Kidney capillary endothelial cell (primary cell): ENCODE measurements around the gene CYP19A1.

Source experiments
- DNase-seq: peaks from one replicate; pipeline ENCODE4 v3.0.0-alpha.2; 2018; ENCODE audit warnings: low spot score

Gene CYP19A1

GRCh38 chr15:51338496-51338895, at the start of gene CYP19A1:
Gene CYP19A1, minus strand, starts transcription at chr15:51338596. Its CDS starts 95,684 bp downstream, at chr15:51242912.
- no peak for DNase-seq

DNA sequence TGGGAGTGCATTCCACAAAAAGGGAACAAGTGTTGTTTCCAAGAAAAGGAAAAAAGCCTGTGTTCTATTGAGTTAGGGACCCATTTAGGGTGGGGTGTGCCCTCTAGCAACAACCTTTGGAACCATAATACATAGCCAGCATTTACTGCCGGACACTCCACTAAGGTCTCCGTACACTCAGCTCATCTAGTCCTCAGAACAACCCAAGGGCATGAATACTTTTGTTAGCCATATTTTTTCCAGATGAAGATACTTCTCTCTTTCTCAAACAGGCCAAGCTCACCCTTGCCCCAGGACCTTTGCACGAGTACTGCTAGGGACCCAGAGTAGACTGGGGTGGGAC, 49.3 kb upstream of the CYP19A1 start:
- DNase-seq = no peak

GRCh38 chr15:51386960-51387698, 48.7 kb upstream of the CYP19A1 start:
- no peak for DNase-seq

- DNase-seq = no peak
These were observed 48.1 kb upstream of the CYP19A1 start for GRCh38 chr15:51386486-51386885.

- no peak for DNase-seq
These were observed 47.6 kb upstream of the CYP19A1 start for GRCh38 chr15:51386029-51386428.

DNA sequence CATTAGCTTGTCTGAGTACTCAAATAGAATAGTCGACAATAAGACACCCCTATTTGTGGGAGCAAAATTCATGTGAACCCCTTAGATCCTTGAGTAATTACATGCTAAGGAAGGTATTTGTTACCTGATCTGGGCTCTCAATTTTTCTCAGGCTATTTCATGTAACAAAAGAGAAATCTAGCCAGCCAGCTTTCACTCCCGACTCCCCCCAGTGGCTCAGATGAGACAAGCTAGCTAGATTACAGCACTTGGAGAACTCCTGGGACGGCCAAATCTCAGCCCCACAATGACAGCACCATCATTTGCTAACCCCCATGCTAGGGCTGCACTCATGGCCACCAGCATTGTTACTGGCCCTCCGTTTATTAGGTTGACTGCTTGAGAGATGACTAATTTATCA, 44.4 kb upstream of the CYP19A1 start:
- peak; percentile 41 for DNase-seq

DNA sequence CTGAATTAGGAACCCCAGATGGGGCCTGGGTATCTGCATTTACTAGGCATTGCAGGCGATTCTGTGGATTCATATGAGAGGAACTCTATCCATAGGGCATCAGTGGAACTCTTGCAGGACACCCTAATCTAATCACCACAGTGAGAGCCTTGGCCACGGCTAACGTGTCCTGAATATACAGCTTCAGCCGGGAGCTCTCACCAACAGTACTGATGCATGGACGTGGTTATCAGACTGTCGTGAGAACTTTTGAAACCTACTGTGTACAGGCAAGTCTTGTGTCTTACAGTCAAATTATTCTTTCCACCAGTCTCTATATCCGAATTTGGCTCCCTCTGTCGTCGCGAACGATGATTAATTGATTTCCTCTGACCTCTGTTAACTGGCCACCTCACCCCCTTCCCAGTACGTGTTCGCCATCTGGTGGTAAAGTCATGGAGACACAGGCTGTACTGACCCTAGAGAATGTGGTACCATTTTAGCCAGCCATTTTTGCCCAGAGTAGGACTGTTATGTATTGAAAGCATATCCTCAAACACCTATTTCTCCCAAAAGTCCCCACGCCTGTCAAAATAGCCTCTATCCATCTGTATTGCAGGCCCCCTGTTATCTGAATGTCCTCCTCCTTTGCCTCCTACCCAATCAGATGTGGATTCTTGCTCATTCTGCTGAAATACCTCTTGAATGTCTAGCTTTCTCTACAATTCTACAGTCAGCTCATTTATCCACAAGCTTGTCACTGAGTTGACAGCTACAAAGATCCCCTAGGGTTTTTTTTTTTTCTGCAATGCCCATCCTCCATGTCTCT, 42.8 kb upstream of the CYP19A1 start:
- peak; percentile 77 for DNase-seq

DNA sequence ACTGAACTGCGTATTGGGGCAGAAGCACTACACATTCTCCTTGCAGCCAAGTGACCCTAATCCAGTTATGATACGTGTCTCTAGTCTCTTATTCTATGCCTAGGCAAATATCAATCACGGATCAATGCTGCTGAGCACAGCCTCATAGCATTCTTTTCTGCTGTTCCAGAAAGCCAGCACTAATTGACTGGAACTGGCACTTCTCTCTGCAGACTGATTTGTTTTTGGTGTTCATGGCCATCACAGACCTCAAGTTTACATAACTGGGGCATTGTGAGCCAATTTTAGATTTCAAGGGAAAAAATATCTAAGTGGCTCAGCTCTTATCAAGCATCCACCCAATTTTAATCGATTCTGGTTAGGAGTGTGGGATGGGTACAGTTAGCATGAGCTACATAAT, 41.0 kb upstream of the CYP19A1 start:
- DNase-seq = no peak

DNA sequence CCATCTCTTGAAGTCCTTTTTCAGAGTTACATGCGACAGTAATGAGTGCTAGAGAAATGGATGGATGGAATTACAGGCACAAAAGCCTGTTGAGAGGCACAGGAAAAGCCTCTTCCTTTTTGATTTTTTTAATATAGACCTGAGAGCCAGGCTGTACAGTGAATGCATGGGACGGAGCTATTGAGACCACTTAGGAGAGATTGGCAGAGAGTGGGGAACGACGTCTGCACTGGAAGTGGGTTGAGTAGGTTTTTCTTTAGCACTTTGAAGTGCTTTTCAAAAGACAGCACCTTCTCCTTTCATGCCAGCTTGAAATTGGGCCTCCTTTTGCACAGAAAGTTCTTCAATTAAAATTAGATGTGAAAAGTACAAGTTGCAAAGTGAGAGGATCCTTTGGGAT, 40.0 kb upstream of the CYP19A1 start:
- DNase-seq = no peak

DNA sequence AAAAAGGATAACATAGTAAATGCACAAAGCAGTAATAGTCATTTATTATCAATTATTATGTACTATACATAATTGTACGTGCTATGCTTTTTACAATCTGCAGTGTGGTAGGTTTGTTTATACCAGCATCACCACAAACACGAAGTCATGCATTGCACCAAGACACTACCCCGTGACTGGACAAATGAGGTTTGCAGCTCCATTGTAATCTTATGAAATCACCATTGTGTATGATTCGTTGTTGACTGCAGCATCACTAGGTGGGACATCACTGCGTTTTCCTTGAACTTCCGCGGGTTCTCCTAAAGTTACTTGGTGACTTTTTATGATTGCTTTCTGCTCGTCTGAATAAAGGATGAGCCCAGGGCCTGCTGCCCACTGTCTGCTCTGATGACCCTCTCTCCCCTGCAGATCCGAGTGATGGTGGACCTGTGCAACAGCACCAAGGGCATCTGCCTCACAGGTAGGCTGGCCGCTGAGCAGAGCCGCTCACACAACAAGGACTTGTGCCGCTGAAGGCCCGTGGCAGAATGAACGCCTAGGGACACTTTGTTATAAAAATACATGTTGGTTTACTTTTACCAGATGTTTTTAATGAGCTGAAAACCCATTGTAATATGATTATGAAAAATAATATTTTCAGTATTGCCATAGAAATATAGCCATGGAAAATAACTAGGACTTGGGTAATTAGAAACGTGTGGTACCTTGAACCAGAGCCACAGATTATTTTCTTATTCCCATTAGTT, 38.8 kb upstream of the CYP19A1 start:
- no peak for DNase-seq

GRCh38 chr15:51375966-51376640, 37.7 kb upstream of the CYP19A1 start:
- no peak for DNase-seq

DNA sequence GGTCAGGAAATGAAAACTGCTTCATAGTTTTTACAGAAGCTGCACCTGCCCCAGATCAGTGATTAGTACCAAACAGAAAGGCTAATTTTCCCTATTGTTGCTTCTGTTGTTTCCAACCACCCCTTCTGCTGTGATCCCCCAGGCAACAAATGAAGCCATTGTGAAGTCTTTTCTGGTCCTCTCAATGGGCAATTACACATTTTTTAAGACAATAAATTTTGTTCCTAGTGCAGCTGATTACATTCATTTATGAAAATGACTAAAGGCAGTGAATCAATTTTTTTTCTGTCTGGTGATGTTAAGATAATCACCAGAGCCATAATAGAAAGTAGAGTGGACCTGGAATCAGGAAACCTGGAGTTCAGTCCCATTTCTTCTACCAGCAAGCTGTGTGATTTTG, 35.7 kb upstream of the CYP19A1 start:
- no peak for DNase-seq

- DNase-seq = no peak
These were observed 32.9 kb upstream of the CYP19A1 start for GRCh38 chr15:51371266-51371665.

GRCh38 chr15:51369451-51369761, 31.0 kb upstream of the CYP19A1 start:
- DNase-seq = no peak

- no peak for DNase-seq
These were observed 30.5 kb upstream of the CYP19A1 start for GRCh38 chr15:51368751-51369450.

DNA sequence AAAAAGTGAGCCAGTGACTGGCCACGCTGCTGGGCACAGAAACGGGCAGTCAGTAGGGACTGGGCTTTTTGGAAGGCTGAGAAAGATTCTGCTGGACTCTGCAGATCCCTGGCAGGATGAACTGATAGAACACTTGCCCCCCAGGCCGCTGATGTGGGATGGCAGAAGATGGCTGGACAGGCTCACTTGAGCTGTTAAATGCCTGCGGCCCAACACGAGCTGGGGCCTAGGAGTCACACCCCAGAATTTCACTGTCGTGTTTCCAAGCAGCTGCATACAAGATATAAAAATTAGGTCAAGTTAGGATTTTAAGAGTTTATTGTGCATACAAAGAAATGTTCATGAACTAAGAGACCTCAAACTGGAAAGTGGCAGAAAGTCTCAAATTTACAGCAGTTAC, 29.9 kb upstream of the CYP19A1 start:
- DNase-seq = no peak

DNA sequence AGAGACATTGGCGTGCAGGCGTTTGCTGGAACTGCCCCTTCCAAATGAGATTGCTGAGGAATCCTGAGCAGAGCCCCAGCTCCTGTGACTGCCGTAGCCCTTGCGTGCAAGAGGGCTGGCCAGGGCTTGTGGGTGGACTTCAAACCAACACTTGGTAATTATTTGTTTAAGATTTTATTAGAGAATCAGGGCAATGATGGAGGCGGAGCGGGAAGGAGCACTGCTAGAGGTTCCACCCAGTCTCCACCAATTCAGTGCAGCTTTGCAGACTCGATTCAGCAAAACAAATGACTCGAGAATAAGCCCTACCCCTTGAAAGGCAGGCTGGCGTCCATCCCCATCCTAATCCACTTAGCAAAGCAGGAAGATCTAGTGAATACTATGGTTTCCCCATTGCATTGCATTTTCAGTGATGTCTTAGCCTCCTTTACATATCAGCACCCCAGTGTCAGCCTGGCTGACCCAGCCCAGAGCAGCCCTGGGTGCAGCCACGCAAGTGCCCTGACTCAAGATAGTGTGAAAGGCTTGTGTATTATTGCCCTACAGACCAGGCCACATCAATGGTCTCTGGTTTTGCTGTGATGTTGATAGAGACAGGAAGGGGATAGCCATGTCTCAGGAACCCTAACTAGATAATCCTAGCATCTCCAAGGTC, 29.1 kb upstream of the CYP19A1 start:
- DNase-seq = no peak

DNA sequence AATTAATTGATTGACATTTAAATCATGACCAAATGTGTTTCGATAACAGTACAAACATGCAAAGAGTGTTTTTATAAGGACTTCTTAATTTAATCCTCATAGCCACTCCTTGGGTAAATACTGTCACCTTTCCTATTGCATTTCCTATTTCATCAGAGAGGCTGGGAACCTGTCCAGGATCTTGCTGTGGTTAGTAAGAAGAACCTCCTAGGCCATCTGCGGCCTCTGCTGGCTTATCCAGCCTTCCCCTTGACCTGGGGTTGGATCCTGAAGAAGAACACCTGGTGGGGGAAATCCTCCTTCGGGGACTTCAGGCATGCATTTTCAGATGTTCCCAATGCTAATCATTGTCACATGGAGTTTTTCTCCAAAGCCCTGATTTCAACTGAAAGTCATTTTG, 28.5 kb upstream of the CYP19A1 start:
- DNase-seq = no peak

GRCh38 chr15:51366071-51366470, 27.7 kb upstream of the CYP19A1 start:
- no peak for DNase-seq

- no peak for DNase-seq
These were observed 27.0 kb upstream of the CYP19A1 start for GRCh38 chr15:51365417-51365816.

- DNase-seq = no peak
These were observed 25.0 kb upstream of the CYP19A1 start for GRCh38 chr15:51363383-51363782.
